H9 (cell line): ENCODE results near the gene TFIP11. TPM values are rescaled to one million over a fixed set of nuclear protein-coding genes. Genes with fewer than 3 reads are reported as not detected.

Experiments
- DNase-seq: peaks from one replicate; pipeline ENCODE4 v3.0.0-alpha.2; 2017
- H2AFZ ChIP-seq: one replicate; pipeline ENCODE4 v1.6.1; 2013; ENCODE audit warnings: mild to moderate bottlenecking, low read length, control low read depth, moderate library complexity
- H2AK5ac ChIP-seq: 2 replicates; pipeline ENCODE4 v1.6.1; 2013; ENCODE audit warnings: low read length, control low read depth, mixed read lengths; ENCODE audit not compliant: insufficient read length
- H2BK120ac ChIP-seq: one replicate; pipeline ENCODE4 v1.6.1; 2013; ENCODE audit warnings: low read depth, mild to moderate bottlenecking, low read length, control low read depth, inconsistent platforms; ENCODE audit not compliant: poor library complexity, severe bottlenecking
- H2BK12ac ChIP-seq: 2 replicates; pipeline ENCODE4 v1.6.1; 2013; ENCODE audit warnings: low read length, control low read depth, mixed read lengths, low read depth; ENCODE audit not compliant: insufficient read length
- H2BK15ac ChIP-seq: 2 replicates; pipeline ENCODE4 v1.6.1; 2013; ENCODE audit warnings: low read depth, low read length, control low read depth
- H2BK20ac ChIP-seq: one replicate; pipeline ENCODE4 v1.6.1; 2013; ENCODE audit warnings: low read depth, mild to moderate bottlenecking, low read length, control low read depth, inconsistent platforms; ENCODE audit not compliant: poor library complexity, severe bottlenecking
- H2BK5ac ChIP-seq: 2 replicates; pipeline ENCODE4 v1.6.1; 2013; ENCODE audit warnings: low read length, control low read depth, mixed read lengths; ENCODE audit not compliant: insufficient read length
- H3K14ac ChIP-seq: 2 replicates; pipeline ENCODE4 v1.6.1; 2013; ENCODE audit warnings: low read length, control low read depth; ENCODE audit not compliant: insufficient read depth
- H3K18ac ChIP-seq: 2 replicates; pipeline ENCODE4 v1.6.1; 2013; ENCODE audit warnings: low read depth, mild to moderate bottlenecking, mixed read lengths, low read length, control low read depth; ENCODE audit not compliant: insufficient read length
- H3K23ac ChIP-seq: 2 replicates; pipeline ENCODE4 v1.6.1; 2013; ENCODE audit warnings: low read length, control low read depth, mixed read lengths, low read depth; ENCODE audit not compliant: insufficient read length
- H3K23me2 ChIP-seq: 2 replicates; pipeline ENCODE4 v1.6.1; 2013; ENCODE audit warnings: low read depth, mild to moderate bottlenecking, mixed read lengths, low read length, control low read depth; ENCODE audit not compliant: insufficient read length, poor library complexity, severe bottlenecking
- H3K27ac ChIP-seq: 2 replicates; pipeline ENCODE4 v1.5.1; 2013; ENCODE audit warnings: low read length, control low read depth, mixed read lengths, low read depth; ENCODE audit not compliant: insufficient read length
- H3K27me3 ChIP-seq: 2 replicates; pipeline ENCODE4 v1.6.1; 2013; ENCODE audit warnings: low read length, control low read depth, inconsistent platforms; ENCODE audit not compliant: insufficient read depth
- H3K4ac ChIP-seq: 2 replicates; pipeline ENCODE4 v1.6.1; 2013; ENCODE audit warnings: low read depth, mild to moderate bottlenecking, control low read depth, inconsistent platforms, low read length, moderate library complexity
- H3K4me1 ChIP-seq: 2 replicates; pipeline ENCODE4 v1.6.1; 2013; ENCODE audit warnings: low read length, control low read depth, inconsistent platforms; ENCODE audit not compliant: insufficient read depth
- H3K4me2 ChIP-seq: 2 replicates; pipeline ENCODE4 v1.6.1; 2013; ENCODE audit warnings: low read length, control low read depth, mixed read lengths; ENCODE audit not compliant: insufficient read length, insufficient read depth
- H3K56ac ChIP-seq: 2 replicates; pipeline ENCODE4 v1.6.1; 2013; ENCODE audit warnings: low read depth, mild to moderate bottlenecking, mixed read lengths, low read length, control low read depth; ENCODE audit not compliant: insufficient read length
- H3K79me1 ChIP-seq: 2 replicates; pipeline ENCODE4 v1.6.1; 2013; ENCODE audit warnings: low read depth, mild to moderate bottlenecking, moderate library complexity, low read length, control low read depth, inconsistent platforms; ENCODE audit not compliant: insufficient read depth, poor library complexity, severe bottlenecking
- H3K79me2 ChIP-seq: 2 replicates; pipeline ENCODE4 v1.6.1; 2013; ENCODE audit warnings: low read length, control low read depth, inconsistent platforms; ENCODE audit not compliant: insufficient read depth
- H3K9ac ChIP-seq: 2 replicates; pipeline ENCODE4 v1.6.1; 2013; ENCODE audit warnings: low read length, control low read depth, mixed read lengths; ENCODE audit not compliant: insufficient read length; ENCODE audit errors: extremely low read depth
- H3K9me3 ChIP-seq: one replicate; pipeline ENCODE4 v1.6.1; 2013; ENCODE audit warnings: low read depth, low read length, inconsistent platforms; ENCODE audit not compliant: control insufficient read depth
- H3T11ph ChIP-seq: one replicate; pipeline ENCODE4 v1.6.1; 2013; ENCODE audit warnings: mild to moderate bottlenecking, low read length, control low read depth, inconsistent platforms
- H4K20me1 ChIP-seq: one replicate; pipeline ENCODE4 v1.6.1; 2013; ENCODE audit not compliant: control insufficient read depth, insufficient read length, insufficient read depth
- H4K5ac ChIP-seq: 2 replicates; pipeline ENCODE4 v1.6.1; 2013; ENCODE audit warnings: low read depth, mild to moderate bottlenecking, mixed read lengths, low read length, control low read depth; ENCODE audit not compliant: insufficient read length
- H4K8ac ChIP-seq: replicated peaks from 2 replicates; pipeline ENCODE4 v1.6.1; 2013; ENCODE audit warnings: low read length, control low read depth, mixed read lengths, low read depth; ENCODE audit not compliant: insufficient read length
- H4K91ac ChIP-seq: 2 replicates; pipeline ENCODE4 v1.6.1; 2013; ENCODE audit warnings: low read depth, mild to moderate bottlenecking, moderate library complexity, mixed read lengths, low read length, control low read depth; ENCODE audit not compliant: insufficient read length
- H3K27ac Mint-ChIP-seq, 3 experiments: 2 replicates in 2 of 3; 3 replicates in 1 of 3; pipeline ENCODE4 v1.8.0; 2020 to 2021; ENCODE audit warnings: mixed read lengths in 3 of 3, mild to moderate bottlenecking in 1 of 3, moderate library complexity in 1 of 3
- H3K27me3 Mint-ChIP-seq: 2 replicates; pipeline ENCODE4 v1.8.0; 2021; ENCODE audit warnings: low read depth, mild to moderate bottlenecking, moderate library complexity, mixed read lengths
- H3K36me3 Mint-ChIP-seq, 3 experiments: 2 replicates in 2 of 3; 3 replicates in 1 of 3; pipeline ENCODE4 v1.8.0; 2020 to 2021; ENCODE audit warnings: low read depth in 3 of 3, mixed read lengths in 3 of 3; ENCODE audit not compliant: insufficient read depth in 1 of 3
- H3K4me1 Mint-ChIP-seq, 2 experiments: 2 replicates each; pipeline ENCODE4 v1.8.0; 2020; ENCODE audit warnings: mixed read lengths in 2 of 2
- H3K4me3 Mint-ChIP-seq, 2 experiments: 2 replicates in 1 of 2; 3 replicates in 1 of 2; pipeline ENCODE4 v1.8.0; 2020 to 2021; ENCODE audit warnings: mild to moderate bottlenecking in 2 of 2, mixed read lengths in 2 of 2, moderate library complexity in 1 of 2
- H3K9me3 Mint-ChIP-seq, 2 experiments: 2 replicates in 1 of 2; 3 replicates in 1 of 2; pipeline ENCODE4 v1.8.0; 2020; ENCODE audit warnings: mild to moderate bottlenecking in 2 of 2, mixed read lengths in 2 of 2, moderate library complexity in 1 of 2
- CTCF ChIP-seq: fragments of 200-600 bp; sonication (generic); conservative IDR thresholded peaks from 3 replicates; pipeline ENCODE4 v1.8.0; 2021; ENCODE audit warnings: antibody characterized with exemption, mild to moderate bottlenecking
- WGBS: extraction: QIAGEN DNeasy Blood & Tissue Kit; methylation state at CpG from one replicate; pipeline ENCODE4 v1.1.7; 2013; ENCODE audit warnings: missing lambda C conversion rate, low lambda C conversion rate, mixed read lengths; ENCODE audit not compliant: insufficient read length; ENCODE audit errors: extremely low coverage; 5-methylcytosine and 5-hydroxymethylcytosine counted together
- total RNA-seq: library from RNA; stranded (reverse); gene quantifications from 2 replicates; pipeline ENCODE4 v1.2.1, GENCODE V29; 2021

The TFIP11 gene
- total RNA-seq, 1 experiment from 2014 or later = 36.4 TPM

GRCh38 chr22:26460202-26460601, 52.1 kb downstream of the TFIP11 start:
- no peak for DNase-seq
- Histone ChIP-seq H3K23ac (no peak overlapping the region), H3K14ac (no peak overlapping the region), H3K27ac (no peak overlapping the region), H4K91ac (no peak overlapping the region), H3K79me2 (no peaks in the 10 kb centered on the region; the same call in 1 of the 2 replicates), H3K4me1 (no peaks in the 10 kb centered on the region), H3K27me3 (no peaks in the 10 kb centered on the region), H2BK120ac (no peak overlapping the region), H3K79me1 (no peaks in the 10 kb centered on the region), H4K8ac (no peak overlapping the region), H3K9ac (no peak overlapping the region), H3K4ac (no peak overlapping the region), H3K23me2 (no peaks in the 10 kb centered on the region), H2AK5ac (no peak overlapping the region), H2BK20ac (no peak overlapping the region), H2BK15ac (no peak overlapping the region), H3T11ph (no peak overlapping the region), H3K4me2 (no peak overlapping the region), H2BK5ac (no peak overlapping the region), H3K18ac (no peak overlapping the region), H3K56ac (no peak overlapping the region), H2AFZ (no peak overlapping the region), H2BK12ac (no peak overlapping the region), H3K9me3 (no peaks in the 10 kb centered on the region), H4K5ac (no peak overlapping the region), H4K20me1 (no peaks in the 10 kb centered on the region)
- TF ChIP-seq CTCF = no peak
- Mint-ChIP-seq H3K4me1 (peaks cover 5% of the 10 kb centered on the region in 2 experiments), H3K4me3 (no peak overlapping the region), H3K27ac (no peak overlapping the region), H3K9me3 (no peaks in the 10 kb centered on the region), H3K27me3 (no peaks in the 10 kb centered on the region), H3K36me3 (peaks cover 25 to 62% (median 51%) of the 10 kb centered on the region in 3 experiments)
- WGBS = no CpG with 5 or more reads among the region's 6 CpGs
